Skeletal muscle satellite cell (primary cell): ENCODE data around the gene PTPRO.
A peak's percentile ranks its signal among the peaks of the same experiment; 100 is the strongest.

Experiments
- H3K27me3 ChIP-seq: 2 replicates; pipeline ENCODE4 v1.7.0; 2013; ENCODE audit warnings: low read length; ENCODE audit not compliant: control insufficient read depth, insufficient read depth
- H3K36me3 ChIP-seq: 2 replicates; pipeline ENCODE4 v1.7.0; 2013; ENCODE audit warnings: mild to moderate bottlenecking, control low read depth, low read length; ENCODE audit not compliant: insufficient read depth
- H3K4me1 ChIP-seq: 2 replicates; pipeline ENCODE4 v1.7.0; 2013; ENCODE audit warnings: low read length; ENCODE audit not compliant: control insufficient read depth, insufficient read depth
- H3K4me2 ChIP-seq: 2 replicates; pipeline ENCODE4 v1.7.0; 2013; ENCODE audit warnings: mild to moderate bottlenecking, low read length
- H3K4me3 ChIP-seq: 2 replicates; pipeline ENCODE4 v1.7.0; 2013; ENCODE audit warnings: low read length
- H3K9ac ChIP-seq: 2 replicates; pipeline ENCODE4 v1.7.0; 2013; ENCODE audit warnings: mild to moderate bottlenecking, low read depth, low read length, moderate library complexity
- H3K9me3 ChIP-seq: replicated peaks from 2 replicates; pipeline ENCODE4 v1.7.0; 2013; ENCODE audit warnings: mild to moderate bottlenecking, control low read depth, low read length

Gene PTPRO

GRCh38 chr12:15591811-15592210 is 269.5 kb downstream of the PTPRO start:
- Histone ChIP-seq H3K4me1 (peaks cover 23% of the 10 kb centered on the region), H3K9me3 (no peaks in the 10 kb centered on the region), H3K4me2 (no peak overlapping the region), H3K27me3 (no peaks in the 10 kb centered on the region), H3K36me3 (no peaks in the 10 kb centered on the region), H3K9ac (no peak overlapping the region), H3K4me3 (no peak overlapping the region)

DNA sequence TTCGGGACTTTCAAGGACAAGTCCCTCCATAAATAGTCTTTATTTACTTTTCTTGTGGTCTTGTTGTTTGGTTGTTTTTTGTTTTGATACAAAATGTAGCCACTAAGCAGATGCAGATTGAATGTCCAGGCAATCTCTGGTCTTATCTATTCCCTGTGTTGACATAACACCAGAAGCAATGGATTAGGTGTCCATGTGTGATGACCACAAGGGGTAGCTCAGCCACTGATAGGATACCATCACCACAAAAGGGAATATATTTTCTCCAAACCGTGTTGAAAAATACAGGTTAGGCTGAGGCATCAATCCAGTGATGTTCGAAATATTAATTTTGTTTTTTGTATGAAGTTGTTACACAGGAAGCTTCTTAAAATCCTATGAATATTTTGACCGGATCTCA is 270.6 kb downstream of the PTPRO start:
- Histone ChIP-seq H3K36me3 (no peaks in the 10 kb centered on the region), H3K9me3 (no peaks in the 10 kb centered on the region), H3K4me1 (peaks cover 13% of the 10 kb centered on the region), H3K27me3 (no peaks in the 10 kb centered on the region), H3K4me3 (no peak overlapping the region), H3K4me2 (no peak overlapping the region), H3K9ac (no peak overlapping the region)

DNA sequence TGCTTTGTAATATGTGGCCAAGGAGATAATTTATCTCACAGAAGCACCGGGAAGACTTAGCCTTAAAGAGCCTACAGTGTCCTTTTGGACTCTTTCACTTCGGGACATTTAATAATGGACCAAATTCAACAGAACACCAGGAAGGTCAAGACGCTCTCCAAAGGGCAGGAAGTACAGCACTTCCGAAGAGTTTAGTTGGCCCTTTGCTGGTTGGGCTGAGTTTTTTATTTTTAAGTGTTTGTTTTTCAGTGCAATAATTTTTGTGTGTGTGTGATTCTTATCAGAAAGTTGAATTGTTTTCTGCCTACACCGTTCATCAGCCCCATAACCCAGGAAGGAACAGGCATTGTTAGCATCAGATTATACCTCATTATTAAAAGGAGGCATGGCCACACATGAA is 273.9 kb downstream of the PTPRO start:
- Histone ChIP-seq H3K4me1 (peaks cover 25% of the 10 kb centered on the region), H3K4me3 (no peak overlapping the region), H3K9ac (no peak overlapping the region), H3K36me3 (no peaks in the 10 kb centered on the region), H3K27me3 (no peaks in the 10 kb centered on the region), H3K4me2 (no peak overlapping the region), H3K9me3 (no peaks in the 10 kb centered on the region)

GRCh38 chr12:15597125-15597830 is 275.0 kb downstream of the PTPRO start:
- peaks cover 36% of the 10 kb centered on the region for H3K4me1 ChIP-seq
- H3K4me2 ChIP-seq: no peak overlapping the region
- no peak overlapping the region for H3K9ac ChIP-seq
- H3K27me3 ChIP-seq: no peaks in the 10 kb centered on the region
- no peaks in the 10 kb centered on the region for H3K36me3 ChIP-seq
- no peak overlapping the region for H3K4me3 ChIP-seq
- no peaks in the 10 kb centered on the region for H3K9me3 ChIP-seq

DNA sequence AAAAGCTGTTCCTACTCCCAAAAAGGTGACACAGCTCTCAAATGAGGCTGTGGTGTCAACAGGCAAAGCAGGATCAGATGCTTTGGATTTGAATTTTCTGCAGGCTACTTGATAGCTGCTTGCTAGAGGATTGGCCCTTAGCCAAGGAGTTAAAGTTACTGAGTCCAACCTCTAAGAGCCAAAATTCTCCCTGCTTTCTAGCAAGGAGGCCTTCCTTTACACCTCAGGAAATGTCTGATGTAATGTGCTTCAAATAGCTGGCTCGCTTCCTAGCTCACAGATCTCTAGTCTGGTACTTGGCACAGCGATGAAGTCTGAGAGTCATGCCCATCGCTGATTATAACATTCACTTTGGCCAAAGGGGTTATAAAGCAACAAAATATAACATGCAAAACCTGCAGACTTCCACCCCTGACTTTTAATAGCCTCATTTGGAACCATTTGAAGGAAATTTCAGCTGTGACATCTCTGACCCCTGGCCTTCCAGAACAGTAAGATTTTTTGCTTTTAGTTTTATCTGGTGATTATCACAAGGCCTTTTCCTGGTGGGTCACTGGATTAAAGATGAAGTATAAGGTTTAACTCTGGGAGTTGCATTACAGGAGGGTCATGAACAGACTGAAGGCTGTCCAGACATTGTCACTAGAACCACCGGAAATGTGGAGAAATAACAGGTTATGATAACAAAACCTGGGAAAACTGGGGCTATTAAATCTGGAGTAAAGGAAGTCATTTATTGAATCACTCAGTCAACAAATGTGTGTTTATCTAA is 277.1 kb downstream of the PTPRO start:
- no peak overlapping the region for H3K9ac ChIP-seq
- peak overlapping the region; percentile 32 for H3K4me2 ChIP-seq
- H3K27me3 ChIP-seq: no peaks in the 10 kb centered on the region
- H3K9me3 ChIP-seq: no peaks in the 10 kb centered on the region
- H3K4me1 ChIP-seq: peaks cover 48% of the 10 kb centered on the region
- no peaks in the 10 kb centered on the region for H3K36me3 ChIP-seq
- H3K4me3 ChIP-seq: no peak overlapping the region

DNA sequence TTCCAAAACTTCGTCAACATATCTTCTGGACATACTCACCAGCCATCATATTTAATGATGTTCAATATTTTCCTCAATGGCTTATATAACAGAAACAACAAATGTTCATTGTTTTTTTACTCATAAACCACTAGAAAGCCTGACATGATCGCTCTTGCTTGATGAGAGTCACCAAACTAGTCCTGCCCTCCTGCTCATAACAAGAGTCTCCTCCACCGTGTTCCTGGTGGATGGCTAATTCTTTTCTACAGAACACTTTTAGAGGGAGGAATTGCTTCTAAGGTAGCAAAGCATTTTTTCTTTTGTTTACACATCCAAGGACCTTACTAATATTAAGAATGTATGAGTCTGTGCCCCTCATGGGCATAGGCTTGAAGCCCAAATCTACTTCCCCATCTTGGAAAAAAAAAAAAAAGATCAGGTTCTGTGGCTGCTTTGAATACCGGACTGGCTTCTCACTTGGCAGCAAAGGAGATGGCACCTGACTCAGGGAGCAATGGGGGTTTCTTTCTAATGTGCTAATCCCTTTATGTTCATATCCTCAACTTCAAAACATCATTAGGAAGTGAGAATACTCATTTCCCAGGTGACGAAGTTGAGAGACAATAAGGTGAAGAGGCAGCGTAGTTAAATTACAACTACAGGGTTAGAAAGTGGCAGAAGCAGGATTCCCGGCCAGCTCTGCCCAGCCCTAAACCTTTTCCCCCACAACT is 278.1 kb downstream of the PTPRO start:
- Histone ChIP-seq H3K36me3 (no peaks in the 10 kb centered on the region), H3K27me3 (no peaks in the 10 kb centered on the region), H3K4me2 (peak overlapping the region; percentile 8), H3K9ac (peak overlapping the region; percentile 44), H3K9me3 (no peaks in the 10 kb centered on the region), H3K4me3 (no peak overlapping the region), H3K4me1 (peaks cover 48% of the 10 kb centered on the region)

DNA sequence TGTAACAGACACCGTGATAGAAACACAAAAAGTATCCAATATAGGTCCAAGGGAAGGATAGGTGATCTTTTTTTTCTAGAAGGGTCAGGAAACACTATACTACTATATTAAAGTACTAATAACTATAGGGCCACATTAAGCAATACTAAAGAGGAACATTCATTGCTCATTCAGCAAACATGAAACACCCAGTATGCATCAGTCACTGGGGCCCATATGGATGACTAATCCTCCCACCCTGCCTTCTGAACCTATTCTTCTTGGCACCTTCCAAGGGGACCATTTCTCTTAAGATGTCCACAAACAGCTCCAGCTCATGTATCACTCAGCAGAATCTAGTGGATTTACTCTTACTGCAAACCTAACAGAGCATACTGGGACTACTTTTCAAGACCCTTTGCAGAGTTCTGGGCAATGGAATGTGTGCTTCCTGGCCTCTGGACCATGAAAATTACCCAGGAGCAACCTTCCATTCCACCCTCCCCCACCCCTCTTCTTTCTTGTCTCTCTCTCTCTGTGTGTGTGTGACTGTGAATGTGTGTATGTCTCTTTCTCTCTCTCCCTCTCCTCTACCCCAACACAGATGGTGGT is 279.0 kb downstream of the PTPRO start:
- H3K27me3 ChIP-seq: no peaks in the 10 kb centered on the region
- H3K36me3 ChIP-seq: no peaks in the 10 kb centered on the region
- H3K9ac ChIP-seq: peak overlapping the region; percentile 44
- no peaks in the 10 kb centered on the region for H3K9me3 ChIP-seq
- H3K4me3 ChIP-seq: no peak overlapping the region
- peak overlapping the region; percentile 14 for H3K4me2 ChIP-seq
- peaks cover 48% of the 10 kb centered on the region for H3K4me1 ChIP-seq

DNA sequence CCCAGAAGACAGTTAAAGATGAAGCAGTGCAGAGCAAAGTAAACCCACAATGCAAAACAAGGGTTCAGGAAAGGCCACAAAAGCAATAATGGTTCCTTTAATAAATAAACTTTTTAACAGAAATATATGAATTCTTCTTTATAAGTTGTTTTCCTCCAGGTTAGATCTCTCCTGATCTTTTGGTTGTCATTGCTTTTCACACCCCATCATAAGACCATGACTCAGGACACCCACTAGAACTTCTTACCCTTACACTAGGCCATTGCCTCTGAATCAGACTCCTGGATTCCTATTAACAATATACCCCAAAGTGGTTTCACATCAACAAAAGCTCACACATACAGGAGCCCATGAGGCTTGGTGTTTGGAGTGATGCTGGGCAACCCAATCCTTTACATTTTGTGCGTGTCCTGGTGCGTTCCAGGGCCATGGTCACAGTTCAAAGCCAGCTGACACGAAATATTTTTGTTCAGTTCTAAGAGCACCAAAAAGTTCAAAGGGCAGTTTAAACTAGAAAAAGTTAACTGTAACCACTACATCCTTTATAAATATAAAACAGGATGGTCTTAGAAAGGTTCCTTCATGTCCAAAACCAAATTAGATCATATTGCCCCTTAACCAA is 279.9 kb downstream of the PTPRO start:
- Histone ChIP-seq H3K9me3 (no peaks in the 10 kb centered on the region), H3K27me3 (no peaks in the 10 kb centered on the region), H3K4me1 (peaks cover 48% of the 10 kb centered on the region), H3K36me3 (no peaks in the 10 kb centered on the region), H3K4me2 (no peak overlapping the region), H3K4me3 (no peak overlapping the region), H3K9ac (peak overlapping the region; percentile 3)

DNA sequence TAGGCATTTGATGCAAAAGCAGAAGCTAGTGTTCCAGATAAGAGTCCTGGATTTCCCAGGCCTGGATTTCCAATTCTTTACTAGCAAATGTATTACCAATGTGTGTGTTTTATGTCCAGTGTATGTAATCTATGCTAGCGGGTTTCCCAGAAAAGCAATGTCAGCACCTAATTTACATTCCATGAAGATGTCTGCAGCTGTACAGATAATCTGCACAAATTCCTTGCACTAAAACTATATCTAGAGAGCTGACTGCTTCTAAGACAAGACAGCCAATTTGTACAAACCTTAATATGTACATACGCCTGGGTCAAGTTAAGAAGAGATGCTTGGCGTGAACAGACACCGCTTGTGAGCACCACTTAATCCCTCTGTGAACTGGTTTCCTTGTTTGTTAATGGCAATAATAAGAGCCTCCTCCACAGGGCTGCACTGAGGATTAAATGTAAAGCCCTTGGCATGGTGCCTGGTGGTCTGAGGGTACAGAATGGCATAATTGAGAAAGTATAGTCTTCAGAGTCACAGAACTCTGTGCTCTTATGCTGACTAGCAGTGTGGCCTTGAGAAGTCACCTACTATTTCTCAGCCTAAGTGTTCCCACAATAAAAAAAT is 281.3 kb downstream of the PTPRO start:
- Histone ChIP-seq H3K27me3 (no peaks in the 10 kb centered on the region), H3K36me3 (no peaks in the 10 kb centered on the region), H3K9ac (no peak overlapping the region), H3K4me1 (peaks cover 48% of the 10 kb centered on the region), H3K9me3 (no peaks in the 10 kb centered on the region), H3K4me3 (no peak overlapping the region), H3K4me2 (no peak overlapping the region)

- no peak overlapping the region for H3K4me3 ChIP-seq
- no peaks in the 10 kb centered on the region for H3K9me3 ChIP-seq
- peaks cover 32% of the 10 kb centered on the region for H3K4me1 ChIP-seq
- no peak overlapping the region for H3K9ac ChIP-seq
- no peaks in the 10 kb centered on the region for H3K36me3 ChIP-seq
- no peaks in the 10 kb centered on the region for H3K27me3 ChIP-seq
- H3K4me2 ChIP-seq: no peak overlapping the region
Observed at GRCh38 chr12:15605881-15606590, 283.7 kb downstream of the PTPRO start.
